Measurements from ENCODE around the gene CELA3B. TPM values are rescaled to one million over a fixed set of nuclear protein-coding genes. Genes with fewer than 3 reads are reported as not detected.
"Not testable (repeated sequence)": the region's sequence is repeated elsewhere in the genome, so short reads cannot be mapped to it uniquely, and the experiment has no call there.

Gene CELA3B
- total RNA-seq, 1 donor from 2014 or later, result 0.90 TPM

DNA sequence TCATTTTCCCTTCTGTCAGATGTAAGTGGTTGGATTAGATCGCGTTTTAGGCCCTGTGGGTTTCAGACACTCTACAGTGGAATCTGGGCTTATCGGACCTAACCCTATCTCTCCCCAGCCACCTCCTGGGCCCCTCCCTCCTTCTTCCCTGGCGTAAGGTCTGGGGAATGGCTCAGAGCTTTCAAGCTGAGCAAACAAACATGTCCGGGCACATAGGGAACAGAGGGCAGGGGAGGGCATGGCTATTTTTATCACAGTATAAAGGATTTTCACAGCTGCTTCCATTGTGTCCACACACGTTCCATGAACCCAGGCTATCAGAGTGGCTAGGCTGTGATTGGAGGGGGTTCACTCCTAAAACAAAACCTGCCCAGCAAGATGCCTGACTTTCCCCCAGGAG lies 2.1 kb upstream of the CELA3B start:
- not testable (repeated sequence) for DNase-seq (ENCODE audit: low spot score)

GRCh38 chr1:21975296-21975695 lies 1.5 kb upstream of the CELA3B start:
- not testable (repeated sequence) for DNase-seq (ENCODE audit: low spot score)

DNA sequence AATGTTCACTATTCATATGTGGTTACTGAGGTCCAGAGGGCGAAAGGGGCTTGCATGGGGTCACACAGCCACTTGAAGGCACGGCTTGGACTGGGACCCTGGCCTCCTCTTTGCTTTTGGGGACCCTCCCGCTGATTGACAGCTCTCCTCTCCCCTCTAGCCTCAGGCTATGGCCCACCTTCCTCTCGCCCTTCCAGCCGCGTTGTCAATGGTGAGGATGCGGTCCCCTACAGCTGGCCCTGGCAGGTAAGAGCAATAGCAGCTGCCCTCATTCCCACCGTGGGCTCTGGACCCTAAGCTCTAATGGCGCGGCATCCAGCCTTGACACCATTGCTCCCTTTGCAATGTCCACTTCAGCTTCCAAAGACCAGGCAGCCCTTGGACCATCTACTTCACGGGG lies 1.4 kb downstream of the CELA3B start:
- DNase-seq (ENCODE audit: low spot score), result not testable (repeated sequence)

DNA sequence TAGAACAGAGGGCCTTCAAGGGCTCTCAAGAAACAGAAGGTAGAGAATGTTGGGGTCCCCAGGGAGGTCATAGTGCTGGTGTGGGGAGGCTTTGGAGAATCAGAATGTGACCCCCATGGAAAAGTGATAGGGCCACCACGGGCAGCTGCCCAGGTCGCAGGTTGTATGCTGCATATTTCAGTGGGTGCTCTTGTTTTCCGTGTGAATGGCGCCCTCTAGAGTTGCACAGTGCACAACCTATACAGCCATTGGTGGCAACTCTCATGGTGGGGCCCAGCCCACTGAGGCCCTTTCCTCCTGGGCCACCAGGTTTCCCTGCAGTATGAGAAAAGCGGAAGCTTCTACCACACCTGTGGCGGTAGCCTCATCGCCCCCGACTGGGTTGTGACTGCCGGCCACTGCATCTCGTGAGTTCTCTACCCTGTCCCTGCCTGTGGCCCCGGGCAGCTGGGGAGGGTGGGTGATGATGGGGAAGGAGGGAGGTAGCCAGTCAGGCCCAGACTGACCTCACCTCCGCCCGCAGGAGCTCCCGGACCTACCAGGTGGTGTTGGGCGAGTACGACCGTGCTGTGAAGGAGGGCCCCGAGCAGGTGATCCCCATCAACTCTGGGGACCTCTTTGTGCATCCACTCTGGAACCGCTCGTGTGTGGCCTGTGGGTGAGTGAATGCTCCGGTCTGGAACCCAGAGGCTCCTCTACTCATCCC lies 3.8 kb downstream of the CELA3B start:
- not testable (repeated sequence) for DNase-seq (ENCODE audit: low spot score)

- DNase-seq (ENCODE audit: low spot score), result not testable (repeated sequence)
These were observed 4.4 kb downstream of the CELA3B start for GRCh38 chr1:21981253-21981652.

DNA sequence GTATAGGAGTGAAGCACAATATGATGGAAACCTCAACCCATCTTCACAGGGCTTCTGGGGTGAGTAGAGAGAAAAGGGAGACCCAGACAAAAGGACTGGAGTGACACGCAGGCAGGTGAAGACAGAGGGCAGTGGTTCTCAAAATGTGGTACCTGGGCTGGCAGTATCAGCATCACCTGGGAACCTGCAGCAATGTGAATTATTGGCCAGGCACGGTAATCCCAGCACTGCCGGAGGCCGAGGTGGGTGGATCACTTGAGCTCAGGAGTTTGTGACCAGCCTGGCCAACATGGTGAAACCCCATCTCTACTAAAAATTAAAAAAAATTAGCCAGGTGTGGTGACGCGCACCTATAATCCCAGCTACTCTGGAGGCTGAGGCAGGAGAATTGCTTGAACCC lies 5.3 kb downstream of the CELA3B start:
- not testable (repeated sequence) for DNase-seq (ENCODE audit: low spot score)

DNA sequence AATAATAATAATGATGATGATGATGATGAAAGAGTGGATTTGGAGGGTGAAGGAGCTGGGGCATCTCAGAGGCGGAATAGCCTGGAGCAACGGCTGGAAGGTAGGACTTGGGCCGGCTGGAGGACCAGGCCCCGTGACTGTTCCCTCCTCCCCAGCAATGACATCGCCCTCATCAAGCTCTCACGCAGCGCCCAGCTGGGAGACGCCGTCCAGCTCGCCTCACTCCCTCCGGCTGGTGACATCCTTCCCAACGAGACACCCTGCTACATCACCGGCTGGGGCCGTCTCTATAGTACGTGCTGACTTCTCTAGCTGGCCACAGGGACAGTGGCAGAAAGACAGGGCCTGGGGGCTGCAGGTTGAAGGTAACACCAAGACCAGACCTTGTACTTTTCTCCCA lies 6.7 kb downstream of the CELA3B start:
- DNase-seq (ENCODE audit: low spot score), result not testable (repeated sequence)

GRCh38 chr1:21985893-21986292 lies 9.1 kb downstream of the CELA3B start:
- DNase-seq (ENCODE audit: low spot score), result not testable (repeated sequence)

DNA sequence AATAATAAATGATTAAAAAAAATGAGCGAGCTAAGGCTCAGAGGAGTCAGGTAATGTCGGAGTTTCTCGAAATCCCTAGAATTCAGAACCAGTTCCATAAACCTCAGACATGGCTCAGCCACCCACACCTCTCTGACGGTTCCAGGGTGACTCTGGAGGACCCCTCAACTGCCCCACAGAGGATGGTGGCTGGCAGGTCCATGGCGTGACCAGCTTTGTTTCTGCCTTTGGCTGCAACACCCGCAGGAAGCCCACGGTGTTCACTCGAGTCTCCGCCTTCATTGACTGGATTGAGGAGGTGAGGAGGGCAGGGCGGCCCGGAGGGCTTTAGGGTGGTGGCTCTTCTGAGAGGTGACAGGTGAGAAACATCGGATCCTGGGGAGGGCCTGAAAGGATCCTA lies 9.6 kb downstream of the CELA3B start:
- not testable (repeated sequence) for DNase-seq (ENCODE audit: low spot score)

- not testable (repeated sequence) for DNase-seq (ENCODE audit: low spot score)
These were observed 13.0 kb downstream of the CELA3B start for GRCh38 chr1:21989672-21990393.

GRCh38 chr1:21992186-21992585 lies 15.4 kb downstream of the CELA3B start:
- DNase-seq (ENCODE audit: low spot score), result not testable (repeated sequence)

GRCh38 chr1:21994716-21995115 lies 17.9 kb downstream of the CELA3B start:
- DNase-seq (ENCODE audit: low spot score), result not testable (repeated sequence)

DNA sequence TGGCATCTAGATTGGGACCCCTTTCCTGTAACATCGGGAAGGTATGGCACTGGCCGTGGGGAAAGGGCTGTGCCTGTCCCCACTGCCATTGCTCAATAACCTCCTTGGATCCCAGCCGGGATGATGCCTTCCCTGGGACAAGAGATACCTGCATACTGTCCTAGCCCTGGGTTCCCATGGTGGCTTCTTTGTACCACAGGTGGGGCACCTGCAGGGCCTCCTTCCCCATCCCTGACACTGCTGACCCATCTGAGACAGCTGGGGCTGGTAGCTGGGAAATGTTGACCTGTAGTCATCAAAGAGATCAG lies 19.8 kb downstream of the CELA3B start:
- DNase-seq (ENCODE audit: low spot score), result not testable (repeated sequence)

GRCh38 chr1:21997891-21998623 lies 21.2 kb downstream of the CELA3B start:
- DNase-seq (ENCODE audit: low spot score), result not testable (repeated sequence)

DNA sequence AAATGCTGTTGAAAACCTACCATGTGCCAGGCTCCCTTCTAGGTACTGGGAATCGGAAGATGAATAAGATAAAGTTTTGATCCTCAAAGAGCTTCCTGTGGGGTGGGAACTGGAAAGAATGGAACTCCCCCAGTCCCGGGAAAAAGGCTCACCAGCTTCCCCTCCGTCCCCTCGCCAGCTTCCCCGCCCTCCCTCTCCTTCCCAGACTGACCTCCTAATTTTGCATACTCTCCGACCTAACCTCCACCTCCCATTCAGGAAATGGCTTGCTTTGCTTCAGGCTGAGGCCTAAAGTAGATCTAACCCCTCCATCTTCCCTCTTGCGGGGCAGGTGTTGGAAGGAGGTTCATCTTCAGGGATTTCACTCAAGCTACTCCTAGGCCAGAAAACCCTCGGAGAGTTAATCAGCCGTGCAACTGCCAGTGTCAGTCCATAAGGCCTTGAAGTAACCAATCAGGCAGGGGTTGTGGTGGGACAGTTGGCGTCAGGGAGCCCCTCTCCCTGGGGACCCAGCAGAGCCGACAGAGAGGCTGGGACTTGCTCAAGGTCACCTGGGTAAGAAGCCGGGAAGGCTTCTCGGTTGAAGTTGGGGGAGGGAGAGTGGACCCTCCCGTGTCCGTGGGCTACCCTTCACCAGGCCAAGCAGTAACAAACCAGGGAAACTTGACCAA lies 21.9 kb downstream of the CELA3B start:
- DNase-seq (ENCODE audit: low spot score), result not testable (repeated sequence)

- DNase-seq (ENCODE audit: low spot score), result not testable (repeated sequence)
These were observed 22.8 kb downstream of the CELA3B start for GRCh38 chr1:21999645-22000044.

DNA sequence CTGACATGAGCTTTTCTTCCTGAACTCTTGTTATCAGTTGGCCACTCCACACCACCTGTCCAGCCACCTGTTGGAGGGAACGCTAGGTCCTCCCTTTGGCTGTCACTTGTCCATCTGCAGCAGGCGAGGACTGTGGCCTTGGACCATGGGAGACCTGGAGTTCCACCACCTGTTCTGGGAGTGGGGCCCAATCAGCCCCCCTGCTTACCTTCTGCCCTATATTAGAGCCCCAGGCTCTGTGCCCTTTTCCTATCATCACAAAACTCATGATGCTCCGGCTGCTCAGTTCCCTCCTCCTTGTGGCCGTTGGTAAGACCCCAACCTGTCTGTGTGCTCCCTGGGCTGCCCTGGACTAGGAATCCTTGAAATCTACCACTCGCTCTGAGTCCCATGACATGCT lies 24.6 kb downstream of the CELA3B start, which contains the start of gene CELA3A:
CELA3A (plus strand) TSS at position 249 of the 400 bp plus-strand sequence; CDS start at position 267, 18 bp downstream.
- DNase-seq (ENCODE audit: low spot score), result no peak

- not testable (repeated sequence) for DNase-seq (ENCODE audit: low spot score)
These were observed 25.6 kb downstream of the CELA3B start for GRCh38 chr1:22002461-22002860.

DNA sequence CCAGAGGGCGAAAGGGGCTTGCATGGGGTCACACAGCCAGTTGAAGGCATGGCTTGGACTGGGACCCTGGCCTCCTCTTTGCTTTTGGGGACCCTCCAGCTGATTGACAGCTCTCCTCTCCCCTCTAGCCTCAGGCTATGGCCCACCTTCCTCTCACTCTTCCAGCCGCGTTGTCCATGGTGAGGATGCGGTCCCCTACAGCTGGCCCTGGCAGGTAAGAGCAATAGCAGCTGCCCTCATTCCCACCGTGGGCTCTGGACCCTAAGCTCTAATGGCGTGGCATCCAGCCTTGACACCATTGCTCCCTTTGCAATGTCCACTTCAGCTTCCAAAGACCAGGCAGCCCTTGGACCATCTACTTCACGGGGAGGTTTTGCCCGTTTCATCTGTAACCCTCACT lies 26.1 kb downstream of the CELA3B start:
- not testable (repeated sequence) for DNase-seq (ENCODE audit: low spot score)

DNA sequence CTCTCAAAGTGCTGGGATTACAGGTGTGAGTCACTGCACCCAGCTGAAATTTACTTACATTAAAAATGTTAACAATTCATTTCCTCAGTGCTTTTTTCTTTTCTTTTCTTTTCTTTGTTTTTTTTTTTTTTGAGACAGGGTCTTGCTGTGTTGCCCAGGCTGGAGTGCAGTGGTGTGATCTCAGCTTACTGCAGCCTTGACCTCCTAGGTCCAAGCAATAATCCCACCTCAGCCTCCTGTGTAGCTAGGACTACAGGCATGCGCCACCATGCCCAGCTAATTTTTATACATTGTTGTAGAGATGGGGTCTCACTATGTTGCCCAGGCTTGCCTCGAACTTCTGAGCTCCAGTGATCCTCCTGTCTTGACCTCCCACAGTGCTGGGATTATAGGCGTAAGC lies 27.1 kb downstream of the CELA3B start:
- not testable (repeated sequence) for DNase-seq (ENCODE audit: low spot score)
